Measurements from ENCODE around the gene SGCD.

The SGCD gene

DNA sequence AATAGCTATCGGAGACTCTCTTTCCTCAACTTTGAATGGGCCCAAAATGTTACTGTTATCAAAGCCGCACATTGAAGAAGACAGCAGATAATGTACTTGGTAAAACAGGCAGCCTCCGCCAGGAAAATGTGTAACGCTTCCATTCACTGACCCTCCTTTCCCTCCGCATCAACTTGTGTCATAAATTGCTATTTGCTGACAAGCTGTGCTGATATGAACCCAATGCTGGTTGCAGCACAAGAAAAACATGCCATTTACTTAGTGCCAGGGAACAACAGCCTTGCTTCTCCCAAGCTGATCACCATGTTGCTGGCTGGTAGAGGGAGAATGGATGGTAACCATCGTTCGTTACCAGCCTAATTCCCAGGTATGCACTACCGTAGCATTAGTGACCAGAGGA lies 360.6 kb downstream of the SGCD start:
- POLR2A ChIA-PET: no interaction called here
- H3K9me3 ChIP-seq (ENCODE audit: control insufficient read depth, insufficient read depth, low read depth, low read length): no peaks in the 10 kb centered on the region
- CTCF ChIA-PET: no interaction called here

DNA sequence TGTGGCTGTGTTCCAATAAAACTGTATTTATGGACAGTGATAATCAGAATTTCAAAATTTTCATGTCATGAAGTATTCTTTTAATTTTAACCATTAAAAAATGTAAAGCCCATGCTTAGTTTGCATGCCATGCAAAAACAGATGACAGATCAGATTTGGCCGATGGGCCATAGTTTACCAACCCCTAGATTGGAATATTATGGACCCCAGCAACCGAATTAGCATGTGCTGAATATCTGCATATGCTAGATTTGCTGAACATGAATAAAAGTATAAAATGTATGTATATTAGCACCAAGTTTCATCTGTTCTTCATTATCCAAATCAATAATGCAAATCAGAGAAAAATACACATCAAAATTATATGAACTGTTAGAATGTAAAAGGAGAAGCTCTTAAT lies 364.6 kb downstream of the SGCD start:
- ChIA-PET POLR2A (no interaction called here), CTCF (no interaction called here)
- Histone ChIP-seq H3K9me3 (ENCODE audit: control insufficient read depth, insufficient read depth, low read depth, low read length) (no peaks in the 10 kb centered on the region), H3K27ac (ENCODE audit: extremely low read depth, low read depth, low read length) (no peak overlapping the region), H3K4me3 (ENCODE audit: low read depth, low read length) (no peak overlapping the region), H3K36me3 (ENCODE audit: control insufficient read depth in 2 of 2, insufficient read depth in 1 of 2, low read length in 2 of 2) (no peaks in the 10 kb centered on the region), H3K4me1 (ENCODE audit: control insufficient read depth, insufficient read depth, low read length) (no peaks in the 10 kb centered on the region)
- TF ChIP-seq SALL2 (tag by site-specific recombination; IDR thresholded peaks at IDR 0.05; ENCODE audit: borderline replicate concordance) (no peak), ZNF654 (tag by site-specific recombination; IDR thresholded peaks at IDR 0.05; ENCODE audit: low read depth) (no peak), ZNF701 (tag by site-specific recombination; IDR thresholded peaks at IDR 0.05) (no peak), HOXC10 (CRISPR knock-in tag; IDR thresholded peaks at IDR 0.05) (no peak), ZNF76 (tag by site-specific recombination; IDR thresholded peaks at IDR 0.05; ENCODE audit: borderline replicate concordance, low read depth) (no peak), ZNF791 (tag by site-specific recombination; IDR thresholded peaks at IDR 0.05) (no peak), ZNF133 (tag by site-specific recombination; IDR thresholded peaks at IDR 0.05) (no peak)
- TF ChIP-seq, protein P1, sequence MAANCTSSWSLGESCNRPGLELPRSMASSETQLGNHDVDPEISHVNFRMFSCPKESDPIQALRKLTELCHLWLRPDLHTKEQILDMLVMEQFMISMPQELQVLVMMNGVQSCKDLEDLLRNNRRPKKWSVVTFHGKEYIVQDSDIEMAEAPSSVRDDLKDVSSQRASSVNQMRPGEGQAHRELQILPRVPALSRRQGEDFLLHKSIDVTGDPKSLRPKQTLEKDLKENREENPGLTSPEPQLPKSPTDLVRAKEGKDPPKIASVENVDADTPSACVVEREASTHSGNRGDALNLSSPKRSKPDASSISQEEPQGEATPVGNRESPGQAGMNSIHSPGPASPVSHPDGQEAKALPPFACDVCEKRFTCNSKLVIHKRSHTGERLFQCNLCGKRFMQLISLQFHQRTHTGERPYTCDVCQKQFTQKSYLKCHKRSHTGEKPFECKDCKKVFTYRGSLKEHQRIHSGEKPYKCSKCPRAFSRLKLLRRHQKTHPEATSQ (tag by site-specific recombination; IDR thresholded peaks at IDR 0.05): no peak
- TF ChIP-seq, protein P2, sequence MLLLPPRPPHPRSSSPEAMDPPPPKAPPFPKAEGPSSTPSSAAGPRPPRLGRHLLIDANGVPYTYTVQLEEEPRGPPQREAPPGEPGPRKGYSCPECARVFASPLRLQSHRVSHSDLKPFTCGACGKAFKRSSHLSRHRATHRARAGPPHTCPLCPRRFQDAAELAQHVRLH (tag by site-specific recombination; IDR thresholded peaks at IDR 0.05): no peak

More for the DNA sequence above, 360.6 kb downstream of the SGCD start:
- no peak for TF ChIP-seq ZSCAN23 (tag by site-specific recombination; IDR thresholded peaks at IDR 0.05)
- TF ChIP-seq, protein P3, sequence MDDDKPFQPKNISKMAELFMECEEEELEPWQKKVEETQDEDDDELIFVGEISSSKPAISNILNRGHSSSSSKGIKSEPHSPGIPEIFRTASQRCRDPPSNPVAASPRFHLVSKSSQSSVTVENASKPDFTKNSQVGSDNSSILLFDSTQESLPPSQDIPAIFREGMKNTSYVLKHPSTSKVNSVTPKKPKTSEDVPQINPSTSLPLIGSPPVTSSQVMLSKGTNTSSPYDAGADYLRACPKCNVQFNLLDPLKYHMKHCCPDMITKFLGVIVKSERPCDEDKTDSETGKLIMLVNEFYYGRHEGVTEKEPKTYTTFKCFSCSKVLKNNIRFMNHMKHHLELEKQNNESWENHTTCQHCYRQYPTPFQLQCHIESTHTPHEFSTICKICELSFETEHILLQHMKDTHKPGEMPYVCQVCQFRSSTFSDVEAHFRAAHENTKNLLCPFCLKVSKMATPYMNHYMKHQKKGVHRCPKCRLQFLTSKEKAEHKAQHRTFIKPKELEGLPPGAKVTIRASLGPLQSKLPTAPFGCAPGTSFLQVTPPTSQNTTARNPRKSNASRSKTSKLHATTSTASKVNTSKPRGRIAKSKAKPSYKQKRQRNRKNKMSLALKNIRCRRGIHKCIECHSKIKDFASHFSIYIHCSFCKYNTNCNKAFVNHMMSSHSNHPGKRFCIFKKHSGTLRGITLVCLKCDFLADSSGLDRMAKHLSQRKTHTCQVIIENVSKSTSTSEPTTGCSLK (tag by site-specific recombination; IDR thresholded peaks at IDR 0.05): no peak
- TF ChIP-seq ZNF560 (tag by site-specific recombination; IDR thresholded peaks at IDR 0.05; ENCODE audit: borderline replicate concordance): no peak
- TF ChIP-seq, protein P4, sequence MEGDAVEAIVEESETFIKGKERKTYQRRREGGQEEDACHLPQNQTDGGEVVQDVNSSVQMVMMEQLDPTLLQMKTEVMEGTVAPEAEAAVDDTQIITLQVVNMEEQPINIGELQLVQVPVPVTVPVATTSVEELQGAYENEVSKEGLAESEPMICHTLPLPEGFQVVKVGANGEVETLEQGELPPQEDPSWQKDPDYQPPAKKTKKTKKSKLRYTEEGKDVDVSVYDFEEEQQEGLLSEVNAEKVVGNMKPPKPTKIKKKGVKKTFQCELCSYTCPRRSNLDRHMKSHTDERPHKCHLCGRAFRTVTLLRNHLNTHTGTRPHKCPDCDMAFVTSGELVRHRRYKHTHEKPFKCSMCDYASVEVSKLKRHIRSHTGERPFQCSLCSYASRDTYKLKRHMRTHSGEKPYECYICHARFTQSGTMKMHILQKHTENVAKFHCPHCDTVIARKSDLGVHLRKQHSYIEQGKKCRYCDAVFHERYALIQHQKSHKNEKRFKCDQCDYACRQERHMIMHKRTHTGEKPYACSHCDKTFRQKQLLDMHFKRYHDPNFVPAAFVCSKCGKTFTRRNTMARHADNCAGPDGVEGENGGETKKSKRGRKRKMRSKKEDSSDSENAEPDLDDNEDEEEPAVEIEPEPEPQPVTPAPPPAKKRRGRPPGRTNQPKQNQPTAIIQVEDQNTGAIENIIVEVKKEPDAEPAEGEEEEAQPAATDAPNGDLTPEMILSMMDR (tag by site-specific recombination; IDR thresholded peaks at IDR 0.05): no peak
- TF ChIP-seq, protein P5, sequence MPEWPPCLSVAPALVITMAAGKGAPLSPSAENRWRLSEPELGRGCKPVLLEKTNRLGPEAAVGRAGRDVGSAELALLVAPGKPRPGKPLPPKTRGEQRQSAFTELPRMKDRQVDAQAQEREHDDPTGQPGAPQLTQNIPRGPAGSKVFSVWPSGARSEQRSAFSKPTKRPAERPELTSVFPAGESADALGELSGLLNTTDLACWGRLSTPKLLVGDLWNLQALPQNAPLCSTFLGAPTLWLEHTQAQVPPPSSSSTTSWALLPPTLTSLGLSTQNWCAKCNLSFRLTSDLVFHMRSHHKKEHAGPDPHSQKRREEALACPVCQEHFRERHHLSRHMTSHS (tag by site-specific recombination; IDR thresholded peaks at IDR 0.05): no peak
- TF ChIP-seq ZNF626 (tag by site-specific recombination; IDR thresholded peaks at IDR 0.05): no peak
- TF ChIP-seq ZNF121 (tag by site-specific recombination; IDR thresholded peaks at IDR 0.05): no peak
- TF ChIP-seq, protein P6, sequence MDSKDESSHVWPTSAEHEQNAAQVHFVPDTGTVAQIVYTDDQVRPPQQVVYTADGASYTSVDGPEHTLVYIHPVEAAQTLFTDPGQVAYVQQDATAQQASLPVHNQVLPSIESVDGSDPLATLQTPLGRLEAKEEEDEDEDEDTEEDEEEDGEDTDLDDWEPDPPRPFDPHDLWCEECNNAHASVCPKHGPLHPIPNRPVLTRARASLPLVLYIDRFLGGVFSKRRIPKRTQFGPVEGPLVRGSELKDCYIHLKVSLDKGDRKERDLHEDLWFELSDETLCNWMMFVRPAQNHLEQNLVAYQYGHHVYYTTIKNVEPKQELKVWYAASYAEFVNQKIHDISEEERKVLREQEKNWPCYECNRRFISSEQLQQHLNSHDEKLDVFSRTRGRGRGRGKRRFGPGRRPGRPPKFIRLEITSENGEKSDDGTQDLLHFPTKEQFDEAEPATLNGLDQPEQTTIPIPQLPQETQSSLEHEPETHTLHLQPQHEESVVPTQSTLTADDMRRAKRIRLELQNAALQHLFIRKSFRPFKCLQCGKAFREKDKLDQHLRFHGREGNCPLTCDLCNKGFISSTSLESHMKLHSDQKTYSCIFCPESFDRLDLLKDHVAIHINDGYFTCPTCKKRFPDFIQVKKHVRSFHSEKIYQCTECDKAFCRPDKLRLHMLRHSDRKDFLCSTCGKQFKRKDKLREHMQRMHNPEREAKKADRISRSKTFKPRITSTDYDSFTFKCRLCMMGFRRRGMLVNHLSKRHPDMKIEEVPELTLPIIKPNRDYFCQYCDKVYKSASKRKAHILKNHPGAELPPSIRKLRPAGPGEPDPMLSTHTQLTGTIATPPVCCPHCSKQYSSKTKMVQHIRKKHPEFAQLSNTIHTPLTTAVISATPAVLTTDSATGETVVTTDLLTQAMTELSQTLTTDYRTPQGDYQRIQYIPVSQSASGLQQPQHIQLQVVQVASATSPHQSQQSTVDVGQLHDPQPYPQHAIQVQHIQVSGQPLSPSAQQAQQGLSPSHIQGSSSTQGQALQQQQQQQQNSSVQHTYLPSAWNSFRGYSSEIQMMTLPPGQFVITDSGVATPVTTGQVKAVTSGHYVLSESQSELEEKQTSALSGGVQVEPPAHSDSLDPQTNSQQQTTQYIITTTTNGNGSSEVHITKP (tag by site-specific recombination; IDR thresholded peaks at IDR 0.05): no peak
- no peak for TF ChIP-seq ZNF155 (tag by site-specific recombination; IDR thresholded peaks at IDR 0.05)
- TF ChIP-seq ZNF843 (tag by site-specific recombination; IDR thresholded peaks at IDR 0.05): no peak
- TF ChIP-seq OSR2 (tag by site-specific recombination; IDR thresholded peaks at IDR 0.05): no peak
- no peak for TF ChIP-seq ZNF302 (tag by site-specific recombination; IDR thresholded peaks at IDR 0.05; ENCODE audit: low read depth)
- no peak for TF ChIP-seq ZBTB48 (tag by site-specific recombination; IDR thresholded peaks at IDR 0.05)
- TF ChIP-seq, protein P7, sequence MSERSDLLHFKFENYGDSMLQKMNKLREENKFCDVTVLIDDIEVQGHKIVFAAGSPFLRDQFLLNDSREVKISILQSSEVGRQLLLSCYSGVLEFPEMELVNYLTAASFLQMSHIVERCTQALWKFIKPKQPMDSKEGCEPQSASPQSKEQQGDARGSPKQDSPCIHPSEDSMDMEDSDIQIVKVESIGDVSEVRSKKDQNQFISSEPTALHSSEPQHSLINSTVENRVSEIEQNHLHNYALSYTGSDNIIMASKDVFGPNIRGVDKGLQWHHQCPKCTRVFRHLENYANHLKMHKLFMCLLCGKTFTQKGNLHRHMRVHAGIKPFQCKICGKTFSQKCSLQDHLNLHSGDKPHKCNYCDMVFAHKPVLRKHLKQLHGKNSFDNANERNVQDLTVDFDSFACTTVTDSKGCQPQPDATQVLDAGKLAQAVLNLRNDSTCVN (tag by site-specific recombination; optimal IDR thresholded peaks at IDR 0.05): no peak
- no peak for TF ChIP-seq SP2 (tag by site-specific recombination; IDR thresholded peaks at IDR 0.05)
- no peak for TF ChIP-seq KLF16 (tag by site-specific recombination; IDR thresholded peaks at IDR 0.05)
- no peak for TF ChIP-seq GLI2 (tag by site-specific recombination; IDR thresholded peaks at IDR 0.05; ENCODE audit: borderline replicate concordance, low read depth)
- Histone ChIP-seq H3K36me3 (ENCODE audit: control insufficient read depth in 2 of 2, insufficient read depth in 1 of 2, low read length in 2 of 2) (no peaks in the 10 kb centered on the region), H3K4me3 (ENCODE audit: low read depth, low read length) (no peak overlapping the region), H3K27ac (ENCODE audit: extremely low read depth, low read depth, low read length) (no peak overlapping the region), H3K4me1 (ENCODE audit: control insufficient read depth, insufficient read depth, low read length) (no peaks in the 10 kb centered on the region)

All from HEK293 (cell line).